CD4-positive, alpha-beta T cell treated with Interleukin-12 subunit alpha and Interleukin-12 subunit beta, for 1 hour (primary cell): Measurements from ENCODE around the gene EFCAB8.
"Not testable (repeated sequence)": the region's sequence is repeated elsewhere in the genome, so short reads cannot be mapped to it uniquely, and the experiment has no call there.

Source experiments
- DNase-seq: peaks from one replicate; pipeline ENCODE4 v3.0.0-alpha.2; 2020

Gene EFCAB8

DNA sequence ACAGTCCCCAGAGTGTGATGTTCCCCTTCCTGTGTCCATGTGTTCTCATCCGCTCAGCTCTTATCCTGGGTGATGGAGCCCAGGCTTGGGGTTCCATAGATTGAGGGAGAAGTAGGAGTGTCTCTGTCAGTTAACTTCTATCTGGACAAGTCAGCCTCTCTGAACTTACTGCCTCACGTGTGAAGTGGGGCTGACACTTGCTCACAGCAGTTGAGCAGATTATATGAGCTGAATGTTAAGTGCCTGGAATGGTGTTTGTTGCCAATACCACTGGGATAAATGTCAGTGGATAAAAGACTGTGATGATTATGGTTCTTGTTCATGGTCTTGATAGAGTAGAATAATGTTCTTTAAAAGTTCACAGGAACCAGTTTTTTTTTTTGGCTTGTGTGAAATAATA lies 17.1 kb upstream of the EFCAB8 start:
- DNase-seq: no peak

GRCh38 chr20:32842688-32843524 lies 15.8 kb upstream of the EFCAB8 start:
- DNase-seq: no peak

- no peak for DNase-seq
These were observed 12.9 kb upstream of the EFCAB8 start for GRCh38 chr20:32845786-32846185.

DNA sequence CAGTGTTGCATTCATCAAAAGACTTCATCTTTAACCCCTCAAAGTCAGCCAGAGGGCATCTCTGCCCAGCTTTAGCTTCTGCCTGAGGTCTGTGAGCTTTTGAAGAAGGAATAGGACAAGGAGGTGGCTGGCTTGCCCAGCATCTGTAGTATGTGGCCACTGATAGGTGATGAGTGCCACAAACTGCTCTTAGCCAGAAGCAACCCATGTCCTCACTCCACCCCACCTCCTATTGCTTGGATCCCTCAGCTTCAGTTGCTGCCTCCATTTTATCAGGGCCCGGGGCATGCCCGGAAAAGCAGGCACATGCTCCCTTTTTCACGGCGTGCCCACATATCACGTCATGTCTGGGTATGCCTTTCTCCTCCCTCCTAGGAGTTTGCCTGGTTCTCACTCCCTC lies 11.9 kb upstream of the EFCAB8 start:
- no peak for DNase-seq

- no peak for DNase-seq
These were observed 10.8 kb upstream of the EFCAB8 start for GRCh38 chr20:32847964-32848363.

- DNase-seq: no peak
These were observed 9.9 kb upstream of the EFCAB8 start for GRCh38 chr20:32848846-32849245.

DNA sequence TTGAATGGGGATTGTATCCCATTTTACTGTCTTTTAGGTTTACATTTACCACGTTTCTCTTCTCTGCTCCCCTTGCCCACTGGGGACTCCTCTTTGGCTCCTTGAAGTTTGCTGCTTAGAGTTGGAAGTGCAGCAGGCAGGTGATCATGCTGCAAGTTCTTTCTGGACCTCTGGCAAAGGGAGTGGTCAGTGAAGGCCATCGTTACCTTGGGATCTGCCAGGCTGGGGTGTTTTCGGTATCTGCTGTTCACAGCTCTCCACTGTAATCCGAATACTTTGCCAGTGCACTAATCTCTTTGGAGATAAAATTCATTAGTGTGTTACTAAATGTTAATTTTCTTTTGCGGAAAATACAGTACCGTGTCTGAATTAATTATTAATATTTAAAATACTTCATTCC lies 9.1 kb upstream of the EFCAB8 start:
- no peak for DNase-seq

GRCh38 chr20:32855387-32855786 lies 3.3 kb upstream of the EFCAB8 start:
- DNase-seq: no peak

DNA sequence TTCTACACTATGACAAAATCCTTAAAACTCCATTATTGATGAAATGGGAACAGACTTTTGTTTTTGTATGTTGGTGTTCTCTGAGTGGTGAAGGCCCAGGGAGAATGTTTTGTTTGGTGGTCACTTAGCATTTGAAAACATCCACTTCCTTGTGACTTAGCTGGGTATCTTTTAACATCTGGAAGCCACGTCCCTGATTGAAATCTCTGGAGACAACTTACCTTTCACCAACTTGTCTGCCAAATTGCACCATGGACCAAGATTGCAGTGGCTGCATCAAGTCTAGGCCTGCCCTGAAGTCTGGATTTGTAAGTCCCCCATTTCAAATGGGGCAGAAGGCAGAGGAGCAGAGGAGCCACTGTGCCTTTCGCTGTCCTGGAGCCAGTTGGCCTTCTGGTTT lies 534 bp upstream of the EFCAB8 start:
- DNase-seq: no peak

GRCh38 chr20:32861446-32861845 lies 2.7 kb downstream of the EFCAB8 start:
- DNase-seq: no peak

- DNase-seq: no peak
These were observed 10.8 kb downstream of the EFCAB8 start for GRCh38 chr20:32869562-32869961.

DNA sequence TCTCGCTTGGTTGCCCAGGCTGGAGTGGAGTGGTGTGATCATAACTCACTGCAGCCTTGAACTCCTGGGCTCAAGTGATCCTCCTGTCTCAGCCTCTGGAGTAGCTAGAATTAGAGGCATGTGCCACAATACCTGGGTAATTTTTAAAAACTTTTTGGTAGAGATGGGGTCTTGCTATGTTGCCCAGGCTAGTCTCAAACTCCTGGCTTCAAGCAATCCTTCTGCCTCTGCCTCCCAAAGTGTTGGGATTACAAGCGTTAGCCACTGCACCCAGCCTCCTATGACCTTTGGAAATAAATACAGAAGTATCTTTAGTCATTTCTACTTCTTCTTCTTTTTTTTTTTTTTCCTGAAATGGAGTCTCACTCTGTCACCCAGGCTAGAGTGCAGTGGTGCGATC lies 11.8 kb downstream of the EFCAB8 start:
- not testable (repeated sequence) for DNase-seq

DNA sequence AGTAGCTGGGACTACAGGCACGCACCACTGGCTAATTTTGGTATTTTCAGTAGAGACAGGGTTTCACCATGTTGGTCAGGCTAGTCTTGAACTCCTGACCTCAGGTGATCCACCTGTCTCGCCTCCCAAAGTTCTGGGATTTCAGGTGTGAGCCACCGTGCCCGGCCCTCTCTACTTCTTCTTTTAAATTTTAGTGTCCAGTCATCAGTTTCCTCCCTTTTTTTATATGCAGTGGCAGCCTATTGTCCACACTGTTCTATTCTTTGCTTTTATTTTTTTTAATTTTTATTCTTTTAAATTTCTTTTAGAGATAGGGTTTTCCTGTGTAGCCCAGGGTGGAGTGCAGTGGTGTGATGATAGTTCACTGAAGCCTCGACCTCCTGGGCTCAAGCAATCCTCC lies 12.3 kb downstream of the EFCAB8 start:
- DNase-seq: no peak

DNA sequence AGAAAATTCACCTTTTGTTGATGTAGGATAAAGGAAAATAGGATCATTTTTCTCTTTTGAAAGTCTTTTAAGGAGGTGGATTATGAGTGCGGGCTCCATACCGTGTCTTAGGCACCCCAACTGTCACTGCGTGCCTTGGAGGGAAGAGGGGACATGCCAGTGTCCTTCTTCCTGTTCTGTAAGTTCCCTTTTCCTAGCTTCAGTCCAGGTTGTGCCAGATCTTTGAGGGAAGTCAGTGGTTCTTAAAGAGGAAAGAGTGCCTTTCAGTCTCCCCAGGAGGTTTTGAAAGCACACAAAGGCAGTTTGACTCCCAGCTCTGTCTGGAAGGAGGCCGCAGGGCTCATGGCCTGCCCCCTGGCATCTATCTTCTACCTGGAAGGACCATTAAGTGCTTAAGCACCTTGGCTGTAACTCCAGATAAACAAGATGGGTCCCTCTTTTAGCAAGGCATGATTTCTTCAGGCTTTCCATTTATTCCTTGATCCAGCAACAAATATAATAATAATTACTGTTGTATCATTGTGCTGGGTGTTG lies 13.0 kb downstream of the EFCAB8 start:
- no peak for DNase-seq

GRCh38 chr20:32872266-32872665 lies 13.5 kb downstream of the EFCAB8 start:
- DNase-seq: no peak

- DNase-seq: no peak
These were observed 16.9 kb downstream of the EFCAB8 start for GRCh38 chr20:32875673-32876072.

DNA sequence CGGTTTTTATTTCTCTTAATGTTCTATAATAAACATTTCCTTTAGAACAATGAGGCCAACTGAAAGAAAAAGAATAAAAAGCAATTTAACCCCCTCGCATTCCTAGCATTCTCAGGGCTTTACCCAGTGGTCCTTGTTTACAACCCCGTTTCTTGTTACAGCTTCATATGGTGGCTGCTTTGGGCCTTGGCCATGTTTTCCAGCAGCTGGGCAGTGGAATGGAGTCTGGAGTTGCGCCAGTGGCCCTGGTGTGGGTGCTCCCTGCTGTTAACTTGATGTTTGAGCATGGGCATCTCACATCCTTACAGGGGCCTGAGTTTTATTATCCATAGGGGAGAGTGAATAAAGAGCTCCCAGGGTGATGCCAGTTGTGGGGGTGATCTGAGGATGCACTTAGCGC lies 18.8 kb downstream of the EFCAB8 start:
- DNase-seq: no peak

DNA sequence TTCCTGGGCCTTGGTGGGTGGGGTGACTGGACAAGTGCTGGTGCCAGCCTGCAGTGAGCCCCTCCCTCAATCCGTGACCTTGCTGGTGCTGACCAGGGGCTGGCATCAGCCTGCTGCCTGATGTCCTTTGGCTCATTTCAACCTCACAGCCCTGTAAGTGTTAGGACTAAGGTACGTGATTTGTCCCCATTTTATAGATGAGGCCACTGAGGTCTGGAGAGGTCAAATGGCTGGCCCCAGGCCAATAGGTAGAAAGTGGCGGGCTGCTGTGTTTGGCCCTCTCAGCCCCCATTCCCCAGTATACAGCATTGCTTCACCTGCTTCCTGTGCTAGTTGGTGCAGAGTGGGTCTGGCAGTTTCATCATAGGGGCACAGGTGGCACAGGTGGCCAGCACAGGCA lies 20.1 kb downstream of the EFCAB8 start:
- no peak for DNase-seq

DNA sequence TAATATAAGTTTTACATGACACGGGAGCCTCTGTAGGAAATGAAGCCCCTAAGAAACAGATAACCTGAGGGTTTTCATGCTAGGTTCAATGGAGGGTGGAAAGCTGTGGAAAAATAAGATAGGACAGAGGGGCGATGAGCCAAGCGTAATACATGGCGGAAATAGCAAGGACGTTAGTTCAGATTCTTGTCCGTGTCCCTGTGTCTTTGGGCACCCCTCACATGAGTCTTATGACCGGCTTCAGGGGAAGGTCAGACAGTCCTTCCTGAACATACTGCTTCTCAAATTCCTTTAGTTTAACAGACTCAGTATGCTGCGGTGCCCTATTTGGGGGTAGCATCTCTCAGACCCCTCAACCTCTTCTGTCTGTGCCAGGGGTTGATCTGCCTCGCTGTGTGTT lies 20.8 kb downstream of the EFCAB8 start:
- no peak for DNase-seq

GRCh38 chr20:32880635-32881034 lies 21.9 kb downstream of the EFCAB8 start:
- no peak for DNase-seq

DNA sequence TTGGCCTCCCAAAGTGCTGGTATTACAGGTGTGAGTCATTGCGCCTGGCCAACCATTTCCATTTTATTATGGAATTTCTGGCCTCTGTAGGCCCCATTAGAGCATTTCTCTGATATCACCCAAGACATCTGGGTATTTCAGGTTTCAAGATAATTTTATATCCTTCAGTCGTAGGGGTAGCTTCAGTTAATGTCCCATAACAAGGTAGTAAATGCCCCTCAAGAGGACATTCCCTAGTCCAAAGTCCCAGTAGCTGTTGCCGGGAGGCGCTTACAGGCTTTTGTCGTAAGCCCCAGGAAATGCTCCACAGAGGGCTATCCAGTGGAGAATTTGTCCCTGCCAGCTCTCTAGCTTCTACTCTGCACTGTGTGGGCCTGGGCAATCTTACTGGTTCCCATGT lies 24.4 kb downstream of the EFCAB8 start:
- DNase-seq: no peak

GRCh38 chr20:32885185-32885584 lies 26.5 kb downstream of the EFCAB8 start:
- no peak for DNase-seq

- DNase-seq: no peak
These were observed 27.2 kb downstream of the EFCAB8 start for GRCh38 chr20:32885952-32886351.

DNA sequence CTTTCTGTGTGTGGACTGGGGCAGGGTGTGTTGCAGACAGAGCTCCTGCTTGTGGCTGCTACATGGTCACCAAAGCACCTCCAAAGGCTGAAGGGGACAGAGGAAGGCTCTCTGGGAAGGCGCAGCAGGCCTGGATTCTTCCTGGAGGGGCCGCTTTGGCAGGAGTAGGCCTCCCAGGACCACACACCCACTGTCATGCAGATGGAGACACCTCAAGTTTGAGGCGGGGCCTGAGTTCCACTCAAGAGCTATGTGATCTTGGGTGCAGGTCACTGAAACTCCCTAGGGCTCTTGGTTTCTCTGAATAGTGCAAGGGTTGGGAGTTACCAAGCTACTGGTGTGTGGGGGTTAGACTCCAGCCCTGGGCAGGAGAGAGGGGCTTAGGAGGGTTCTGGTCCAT lies 27.9 kb downstream of the EFCAB8 start:
- no peak for DNase-seq

DNA sequence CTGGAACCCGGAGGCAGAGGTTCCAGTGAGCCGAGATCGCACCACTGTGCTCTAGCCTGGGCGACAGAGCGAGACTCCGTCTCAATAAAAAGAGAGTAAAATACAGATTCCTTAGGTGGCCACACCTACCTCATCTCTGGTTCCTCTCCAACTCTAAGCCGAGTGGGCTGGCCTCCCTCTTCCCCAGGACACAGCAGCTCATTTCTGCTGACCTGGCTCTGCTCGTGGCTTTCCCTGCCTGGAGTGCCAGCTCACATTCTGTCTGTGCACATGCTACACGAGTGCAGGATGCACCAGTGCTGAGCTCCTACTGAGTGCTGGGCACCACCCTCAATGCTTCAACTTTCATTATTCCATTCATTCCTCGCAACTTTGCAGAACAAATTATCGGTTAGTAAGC lies 28.8 kb downstream of the EFCAB8 start:
- no peak for DNase-seq
